Stomach (tissue), 4 donors: ENCODE measurements around the gene IPMK.

Experiments
- CTCF ChIP-seq, 7 experiments: fragments of 450-650 bp in 4 of 7; fragments of 200-600 bp in 3 of 7; sonication (generic) in 3 of 7; IDR thresholded peaks; one replicate each; pipeline ENCODE4 v1.5.1; 2016 to 2019; ENCODE audit warnings: antibody characterized with exemption in 7 of 7, control low read depth in 2 of 7, mild to moderate bottlenecking in 1 of 7
- EP300 ChIP-seq: sonication (generic); formaldehyde crosslinking; IDR thresholded peaks from one replicate; pipeline ENCODE4 v1.6.1; 2017; ENCODE audit warnings: antibody characterized with exemption
- POLR2A ChIP-seq, 4 donors: fragments of 450-650 bp; IDR thresholded peaks; one replicate each; pipeline ENCODE4 v1.6.1; 2016; ENCODE audit warnings: antibody characterized with exemption in 4 of 4, control low read depth in 2 of 4, mild to moderate bottlenecking in 1 of 4, moderate library complexity in 1 of 4
- POLR2AphosphoS5 ChIP-seq, 3 donors: sonication (generic); formaldehyde crosslinking; IDR thresholded peaks; one replicate each; pipeline ENCODE4 v1.6.1; 2016; ENCODE audit warnings: antibody characterized with exemption in 3 of 3

- no peak for TF ChIP-seq EP300
- no peak for TF ChIP-seq CTCF (IDR thresholded peaks at IDR 0.05)
- no peak for TF ChIP-seq POLR2A (IDR thresholded peaks at IDR 0.05)
- TF ChIP-seq POLR2AphosphoS5 (IDR thresholded peaks at IDR 0.05), result no peak
These were observed 12.8 kb upstream of the IPMK start for GRCh38 chr10:58280477-58280876.
